K562 (cell line): ENCODE measurements around the gene PPP2R3B.
"Not testable (repeated sequence)": the region's sequence is repeated elsewhere in the genome, so short reads cannot be mapped to it uniquely, and the experiment has no call there.

Experiments
- BHLHE40 ChIP-seq: IDR thresholded peaks from 2 replicates; pipeline ENCODE4 v1.6.1; 2011; ENCODE audit warnings: low read length, improper control_type of control experiment
- ZNF282 ChIP-seq: sonication (generic); formaldehyde crosslinking; IDR thresholded peaks from 2 replicates; pipeline ENCODE4 v1.8.1; 2023; ENCODE audit warnings: missing genetic modification reagents
- TF ChIP-seq, protein P1 (sequence below): fragments of 450-650 bp; IDR thresholded peaks from 2 replicates; pipeline ENCODE4 v1.6.1; 2017; ENCODE audit warnings: mild to moderate bottlenecking, moderate library complexity

DNA sequence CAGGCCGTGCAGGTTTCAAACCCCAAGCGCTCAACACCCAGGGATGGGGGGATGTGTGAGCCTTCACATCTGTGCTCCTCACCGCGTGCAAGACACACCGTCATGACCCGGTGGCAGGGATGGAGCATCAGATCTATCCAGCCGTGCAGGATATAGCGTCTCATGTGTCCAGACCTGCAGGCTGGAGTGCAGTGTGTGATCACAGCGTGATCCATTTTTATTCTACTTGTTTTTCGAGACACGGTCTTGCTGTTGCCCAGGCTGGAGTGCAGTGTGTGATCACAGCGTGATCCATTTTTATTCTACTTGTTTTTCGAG is 35.4 kb downstream of the PPP2R3B start:
- not testable (repeated sequence) for TF ChIP-seq ZNF282 (CRISPR knock-in tag); BHLHE40
- TF ChIP-seq, protein P1, sequence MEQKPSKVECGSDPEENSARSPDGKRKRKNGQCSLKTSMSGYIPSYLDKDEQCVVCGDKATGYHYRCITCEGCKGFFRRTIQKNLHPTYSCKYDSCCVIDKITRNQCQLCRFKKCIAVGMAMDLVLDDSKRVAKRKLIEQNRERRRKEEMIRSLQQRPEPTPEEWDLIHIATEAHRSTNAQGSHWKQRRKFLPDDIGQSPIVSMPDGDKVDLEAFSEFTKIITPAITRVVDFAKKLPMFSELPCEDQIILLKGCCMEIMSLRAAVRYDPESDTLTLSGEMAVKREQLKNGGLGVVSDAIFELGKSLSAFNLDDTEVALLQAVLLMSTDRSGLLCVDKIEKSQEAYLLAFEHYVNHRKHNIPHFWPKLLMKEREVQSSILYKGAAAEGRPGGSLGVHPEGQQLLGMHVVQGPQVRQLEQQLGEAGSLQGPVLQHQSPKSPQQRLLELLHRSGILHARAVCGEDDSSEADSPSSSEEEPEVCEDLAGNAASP, result not testable (repeated sequence)
